D721Med (cell line): Measurements from ENCODE around the gene PRPS2.

Source experiments
- DNase-seq: peaks from one replicate; pipeline ENCODE4 v3.0.0; 2011; ENCODE audit warnings: low spot score; ENCODE audit not compliant: insufficient read length
- FAIRE-seq: peaks from 2 replicates; lab custom pipeline; 2011; peaks lifted over from hg19 to GRCh38; lab: Jason Lieb, UNC
- CTCF ChIP-seq: IDR thresholded peaks from 2 replicates; pipeline ENCODE4 v1.5.1; 2012; ENCODE audit warnings: mild to moderate bottlenecking, control low read depth; ENCODE audit not compliant: insufficient read depth; ENCODE audit errors: missing control alignments

PRPS2 gene

DNA sequence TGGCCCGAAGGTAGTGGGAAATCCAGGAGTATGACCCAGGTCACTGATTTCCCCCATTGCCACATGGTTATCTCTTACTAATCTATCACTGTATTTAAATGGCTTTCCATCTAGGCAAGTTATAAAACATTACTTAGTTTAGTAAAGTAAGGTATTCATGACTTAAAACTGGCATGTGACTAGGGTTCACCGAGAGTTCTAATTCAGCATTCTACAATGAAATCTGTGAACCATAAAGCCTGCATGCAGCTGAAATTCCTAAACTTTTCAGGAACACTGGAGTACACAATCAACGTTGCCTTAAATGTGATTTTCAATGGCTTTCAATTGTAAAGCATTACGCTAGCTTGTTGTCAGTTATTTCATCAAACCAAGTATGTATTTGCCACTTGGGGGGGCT, 22.7 kb upstream of the PRPS2 start:
- no peak for TF ChIP-seq CTCF
- no peak for DNase-seq
- FAIRE-seq, result no peak

- DNase-seq (no peak), FAIRE-seq (peak; percentile 66)
- TF ChIP-seq CTCF, result peak; percentile 47
Measured at GRCh38 chrX:12770440-12770839, 20.8 kb upstream of the PRPS2 start.

DNA sequence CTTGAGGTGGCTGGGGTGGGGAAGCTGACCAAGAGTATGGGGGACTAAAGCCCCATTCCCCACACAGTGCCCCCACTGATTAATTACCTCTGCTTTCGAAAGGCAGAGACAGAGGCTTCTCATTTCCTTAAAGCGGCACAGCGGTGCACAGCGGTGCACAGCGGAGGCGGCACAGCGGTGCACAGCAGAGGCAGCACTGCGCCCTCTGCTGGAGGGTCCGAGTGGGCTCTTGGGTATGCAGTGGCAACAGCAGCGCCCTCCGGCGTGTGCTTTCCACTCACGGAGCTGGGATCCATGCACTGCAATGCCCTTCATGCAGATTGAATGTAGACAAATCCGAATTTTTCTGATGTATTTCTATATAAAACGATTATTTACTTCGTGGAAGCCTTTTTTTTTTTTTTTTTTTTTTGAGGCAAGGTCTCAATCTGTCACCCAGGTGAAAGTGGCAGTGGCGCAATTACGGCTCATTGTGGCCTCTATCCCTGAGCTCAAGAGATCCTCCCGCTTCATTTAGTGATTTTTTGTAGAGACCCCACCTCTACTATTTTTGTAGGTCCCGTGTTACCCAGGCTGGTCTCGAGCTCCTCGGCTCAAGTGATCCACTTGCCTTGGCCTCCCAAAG, 19.7 kb upstream of the PRPS2 start:
- TF ChIP-seq CTCF, result peak; percentile 61
- no peak for FAIRE-seq
- DNase-seq, result no peak

GRCh38 chrX:12777670-12778069, 13.5 kb upstream of the PRPS2 start:
- no peak for DNase-seq
- TF ChIP-seq CTCF, result no peak
- FAIRE-seq, result no peak

GRCh38 chrX:12779534-12779933, 11.7 kb upstream of the PRPS2 start:
- FAIRE-seq (no peak), DNase-seq (no peak)
- TF ChIP-seq CTCF, result no peak

DNA sequence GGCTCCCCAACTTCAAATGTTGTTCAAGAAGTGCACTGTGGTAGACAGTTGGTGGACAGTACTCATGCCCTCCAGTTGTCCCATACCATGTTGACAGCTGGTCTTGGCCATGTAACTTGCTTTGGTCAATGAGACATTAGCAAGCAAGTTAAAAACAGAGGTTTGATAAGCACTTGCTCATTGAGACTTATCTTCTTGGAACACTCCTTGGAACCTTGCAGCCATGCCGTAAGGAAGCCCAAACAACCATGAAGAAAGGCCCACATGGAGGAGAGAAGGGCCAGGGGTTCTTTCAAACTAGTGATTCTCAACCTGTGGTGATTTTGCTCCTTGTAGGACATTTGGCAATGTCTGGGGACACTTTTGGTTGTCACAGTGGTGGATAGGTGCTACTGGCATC, 2.6 kb upstream of the PRPS2 start:
- no peak for DNase-seq
- FAIRE-seq, result no peak
- TF ChIP-seq CTCF, result no peak

GRCh38 chrX:12789976-12790375, 1.2 kb upstream of the PRPS2 start:
- FAIRE-seq (no peak), DNase-seq (no peak)
- TF ChIP-seq CTCF, result no peak
